Fibroblast of gingiva (primary cell): Measurements from ENCODE around the gene TWF1.
"Not testable (repeated sequence)": the region's sequence is repeated elsewhere in the genome, so short reads cannot be mapped to it uniquely, and the experiment has no call there.

Source experiments
- DNase-seq: peaks from one replicate; pipeline ENCODE4 v3.0.0-alpha.2; 2011; ENCODE audit warnings: low read depth

Gene TWF1

DNA sequence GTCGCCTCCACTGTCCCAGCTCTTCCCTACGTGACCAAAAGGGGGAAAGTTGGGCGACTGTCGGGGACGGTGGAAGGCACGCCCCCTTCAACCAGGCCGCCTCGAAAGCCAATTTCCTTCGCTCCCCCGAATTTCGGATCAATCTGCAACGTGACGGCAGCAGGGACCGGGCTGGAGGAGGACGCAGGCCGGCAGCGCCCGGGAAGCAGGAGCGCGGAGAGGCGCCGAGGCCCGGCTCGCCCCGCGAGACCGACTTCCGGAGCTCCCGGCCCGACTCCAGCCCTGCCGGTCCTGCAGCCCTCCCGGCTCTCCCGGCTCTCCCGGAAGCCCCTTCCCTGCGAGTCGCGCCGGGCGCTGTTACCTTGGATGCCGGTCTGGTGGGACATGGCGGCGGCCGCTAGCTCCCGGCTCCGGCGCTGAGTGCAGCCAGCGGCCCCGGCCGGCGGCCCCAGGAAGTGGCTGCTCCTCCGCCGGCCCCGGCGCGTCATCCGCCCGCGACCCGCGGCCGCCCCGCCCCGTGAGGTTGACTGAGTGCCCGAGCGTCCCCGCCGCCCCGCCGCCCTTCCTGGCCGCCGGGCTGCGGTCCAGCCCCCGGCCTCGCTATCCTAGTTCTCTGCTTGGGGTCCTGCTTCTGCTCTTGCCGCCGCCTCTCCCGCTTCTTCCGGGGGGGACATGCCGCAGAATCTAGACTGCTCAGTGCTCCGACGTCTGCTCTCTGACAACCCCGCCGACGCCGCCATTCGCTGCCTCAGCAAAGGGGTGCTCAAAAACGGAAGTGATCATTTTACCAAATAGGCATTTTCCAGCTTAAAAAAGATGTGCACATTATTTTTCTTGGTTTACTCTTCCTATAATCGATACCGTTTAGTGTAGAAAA lies at the start of gene TWF1:
Gene TWF1 (minus strand): TSS at position 458 of the 877 bp plus-strand sequence. CDS start 72 bp downstream, at position 386.
- DNase-seq, result peak; percentile 80

- no peak for DNase-seq
Observed at GRCh38 chr12:43852744-43853143, 46.6 kb upstream of the TWF1 start.

- no peak for DNase-seq
Observed at GRCh38 chr12:43848786-43849185, 42.7 kb upstream of the TWF1 start.

- DNase-seq, result no peak
Observed at GRCh38 chr12:43848226-43848507, 42.0 kb upstream of the TWF1 start.

DNA sequence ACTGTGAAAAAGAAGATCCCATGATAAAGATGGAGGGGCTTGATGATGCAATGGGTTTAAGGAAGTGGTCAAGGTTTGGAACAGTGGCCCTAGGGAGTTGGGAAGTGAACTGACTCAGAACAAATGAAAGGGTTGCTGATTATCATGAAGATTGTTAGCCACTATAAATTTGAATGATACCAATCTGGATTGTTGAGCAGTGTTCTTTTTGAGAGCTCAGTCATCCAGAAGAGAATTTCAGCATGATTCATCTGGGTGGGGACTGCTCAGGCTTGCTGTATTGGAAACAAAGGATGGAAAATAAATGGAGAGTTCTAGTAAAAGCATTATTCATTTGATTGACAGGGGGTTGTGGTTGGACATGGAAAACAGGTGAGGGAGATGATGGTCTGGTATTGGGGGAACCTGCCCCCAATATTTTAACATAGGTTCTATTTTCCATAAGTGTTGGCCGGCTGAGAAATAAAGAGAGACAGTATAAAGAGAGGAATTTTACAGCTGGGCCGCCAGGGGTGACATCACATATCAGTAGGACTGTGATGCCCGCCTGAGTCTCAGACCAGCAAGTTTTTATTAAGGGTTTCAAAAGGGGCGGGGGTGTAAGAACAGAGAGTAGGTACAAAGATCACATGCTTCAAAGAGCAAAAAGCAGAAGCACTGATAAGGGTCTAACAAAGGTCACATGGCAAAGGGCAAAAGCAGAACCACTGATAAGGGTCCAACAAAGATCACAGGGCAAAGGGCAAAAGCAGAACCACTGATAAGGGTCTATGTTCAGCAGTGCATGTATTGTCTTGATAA lies 41.5 kb upstream of the TWF1 start:
- DNase-seq, result not testable (repeated sequence)

GRCh38 chr12:43842259-43842658 lies 36.1 kb upstream of the TWF1 start:
- DNase-seq, result no peak

- DNase-seq, result peak; percentile 14
Observed at GRCh38 chr12:43841253-43841652, 35.1 kb upstream of the TWF1 start.

- no peak for DNase-seq
Observed at GRCh38 chr12:43840338-43840737, 34.2 kb upstream of the TWF1 start.

GRCh38 chr12:43836475-43836989 lies 30.4 kb upstream of the TWF1 start:
- DNase-seq, result peak; percentile 40

- peak; percentile 67 for DNase-seq
Observed at GRCh38 chr12:43835656-43836474, 29.7 kb upstream of the TWF1 start, which contains the start of gene TMEM117. Gene TMEM117 (plus strand): TSS chr12:43836081.

- no peak for DNase-seq
Observed at GRCh38 chr12:43835264-43835655, 29.1 kb upstream of the TWF1 start.

DNA sequence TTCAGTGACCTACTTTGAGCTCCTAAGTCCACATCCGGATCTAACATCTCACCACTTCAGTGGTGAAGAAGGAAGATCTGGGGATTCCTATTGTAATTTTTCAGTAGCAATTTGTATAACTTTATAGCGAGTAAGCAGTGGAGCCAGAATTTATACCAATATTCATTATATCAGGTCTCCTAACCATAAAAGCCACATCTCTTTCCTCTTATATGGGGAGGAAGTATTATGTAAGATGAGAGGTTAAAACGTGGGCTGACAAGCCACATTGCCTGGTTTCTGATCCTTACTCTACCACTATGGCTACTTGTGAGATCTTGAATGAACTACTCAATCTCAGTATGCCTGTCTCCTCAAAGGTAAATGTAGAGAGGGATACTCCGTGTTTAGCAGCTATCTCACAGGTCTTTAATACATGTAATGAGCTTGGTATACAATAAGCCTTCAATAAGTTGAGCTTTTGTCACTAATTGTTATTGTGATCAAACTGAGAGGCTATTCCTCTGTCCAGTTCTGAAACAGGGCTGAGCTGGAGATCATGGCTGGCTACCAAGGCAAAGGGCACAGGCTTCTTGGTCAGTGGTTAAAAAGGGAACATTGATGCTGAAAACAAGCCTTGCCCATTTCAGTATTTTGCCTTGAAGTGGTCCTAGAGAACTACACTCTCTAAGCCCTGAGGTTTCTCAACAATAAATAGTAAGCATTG lies 26.5 kb upstream of the TWF1 start:
- DNase-seq, result no peak

GRCh38 chr12:43827093-43827492 lies 21.0 kb upstream of the TWF1 start:
- no peak for DNase-seq

DNA sequence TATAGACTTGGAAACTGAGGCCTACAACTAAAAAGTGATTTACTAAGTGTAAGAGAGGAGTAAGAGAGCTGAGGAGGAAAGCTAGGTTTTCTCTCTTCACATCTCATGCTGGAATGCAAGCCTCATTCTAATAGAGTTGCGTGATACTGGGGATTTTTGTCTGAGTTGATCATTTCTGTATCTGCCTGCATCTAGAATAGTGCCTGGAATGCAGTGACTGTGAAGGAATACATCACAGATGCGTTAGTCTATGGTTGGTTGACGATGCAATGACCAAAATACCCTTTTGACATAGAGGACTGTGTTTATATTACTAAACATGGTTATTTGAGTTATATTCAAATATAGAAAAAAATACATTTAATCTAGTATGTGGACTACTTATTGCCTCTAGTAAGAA lies 20.6 kb upstream of the TWF1 start:
- DNase-seq, result no peak

- no peak for DNase-seq
Observed at GRCh38 chr12:43824207-43824775, 18.2 kb upstream of the TWF1 start.

DNA sequence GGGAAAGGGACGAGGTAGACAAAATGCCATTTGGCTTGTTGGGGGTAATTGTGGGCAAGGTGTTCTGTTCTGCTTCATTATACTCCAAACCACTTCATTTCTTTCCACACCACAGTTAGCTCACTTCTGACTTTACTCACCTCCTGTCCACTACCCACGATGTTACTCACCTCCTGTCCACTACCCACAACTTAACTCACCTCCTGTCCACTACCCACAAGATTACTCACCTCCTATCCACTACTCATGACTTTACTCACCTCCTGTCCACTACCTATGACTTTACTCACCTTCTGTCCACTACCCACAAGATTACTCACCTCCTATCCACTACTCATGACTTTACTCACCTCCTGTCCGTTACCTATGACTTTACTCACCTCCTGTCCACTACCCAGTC lies 10.1 kb upstream of the TWF1 start:
- DNase-seq, result no peak

GRCh38 chr12:43815416-43815815 lies 9.3 kb upstream of the TWF1 start:
- DNase-seq, result no peak

GRCh38 chr12:43812926-43813325 lies 6.8 kb upstream of the TWF1 start:
- no peak for DNase-seq

- no peak for DNase-seq
Observed at GRCh38 chr12:43812057-43812456, 5.9 kb upstream of the TWF1 start.

- no peak for DNase-seq
Observed at GRCh38 chr12:43807386-43807785, 1.3 kb upstream of the TWF1 start.

- no peak for DNase-seq
Observed at GRCh38 chr12:43806737-43807072, 588 bp upstream of the TWF1 start.
